ENCODE data around the gene CPN1. TPM values are rescaled to one million over a fixed set of nuclear protein-coding genes. Genes with fewer than 3 reads are reported as not detected.

Gene CPN1
- total RNA-seq, 2 experiments from 2014 or later, result not detected

DNA sequence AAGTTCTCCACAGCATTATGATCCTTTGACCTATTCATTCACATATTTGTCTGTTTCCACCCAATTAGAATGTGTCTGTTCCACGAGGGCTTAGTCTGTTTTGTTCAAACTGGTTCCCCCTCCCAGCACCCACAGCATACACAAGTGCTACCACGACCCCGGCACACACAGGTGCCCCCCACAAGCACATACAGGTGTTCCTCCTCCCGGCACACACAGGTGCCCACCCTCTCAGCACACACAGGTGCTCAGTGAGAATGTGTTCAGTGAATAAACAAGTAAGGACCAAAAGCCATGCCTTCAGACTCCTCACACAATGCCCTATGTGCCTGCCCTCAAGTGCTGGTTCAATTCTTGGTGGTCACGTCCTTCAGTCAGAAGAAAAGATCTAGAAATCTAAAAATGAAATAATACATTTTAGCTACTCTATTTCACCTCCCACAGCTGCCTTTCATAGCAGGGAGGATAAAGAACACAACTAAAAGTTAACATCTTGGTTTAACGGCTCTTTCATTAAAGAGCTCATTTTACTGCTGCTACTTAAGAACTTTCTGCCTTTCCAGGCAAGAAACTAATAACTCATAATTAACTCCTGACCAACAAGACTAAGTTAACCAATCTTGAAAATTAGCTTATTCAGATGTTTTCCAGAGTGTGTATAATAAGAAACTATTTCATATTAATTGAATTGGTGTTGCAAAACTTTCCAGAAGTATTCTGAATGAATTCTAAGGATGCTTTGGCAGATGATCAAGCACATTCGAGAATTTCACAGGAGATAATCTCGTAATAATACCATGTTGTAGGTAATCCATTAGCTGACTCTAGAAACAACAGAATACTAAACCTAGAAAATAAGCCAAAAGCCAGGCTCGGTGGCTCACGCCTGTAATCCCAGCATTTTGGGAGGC is 74.2 kb downstream of the CPN1 start:
- intact Hi-C loops (cut with DNase I, micrococcal nuclease), result loop anchor here (2.0 to 5.0 kb wide), 5 partner anchors 141 to 385 kb away; partner anchors contain the start of genes COX15 (in 1 of the 2), CUTC (in 1 of the 2), ERLIN1 (in 1 of the 2) and SLC25A28 (in 1 of the 2)
- Mint-ChIP-seq H3K4me1 (peaks cover 45% of the 10 kb centered on the region), H3K36me3 (ENCODE audit: low read depth) (no peaks in the 10 kb centered on the region), H3K4me3 (no peak overlapping the region), H3K9me3 (ENCODE audit: low read depth) (no peaks in the 10 kb centered on the region), H3K27me3 (peaks cover 8% of the 10 kb centered on the region), H3K27ac (no peak overlapping the region)
- DNase-seq (no peak), ATAC-seq (no peak)
- POLR2A ChIA-PET, result no interaction called here
- CTCF ChIA-PET, result interaction anchor here (0.8 to 3.3 kb wide), 8 partner anchors 11 to 209 kb away, joined by 3 to 26 read pairs (median 5); no protein-coding TSS in a partner anchor

DNA sequence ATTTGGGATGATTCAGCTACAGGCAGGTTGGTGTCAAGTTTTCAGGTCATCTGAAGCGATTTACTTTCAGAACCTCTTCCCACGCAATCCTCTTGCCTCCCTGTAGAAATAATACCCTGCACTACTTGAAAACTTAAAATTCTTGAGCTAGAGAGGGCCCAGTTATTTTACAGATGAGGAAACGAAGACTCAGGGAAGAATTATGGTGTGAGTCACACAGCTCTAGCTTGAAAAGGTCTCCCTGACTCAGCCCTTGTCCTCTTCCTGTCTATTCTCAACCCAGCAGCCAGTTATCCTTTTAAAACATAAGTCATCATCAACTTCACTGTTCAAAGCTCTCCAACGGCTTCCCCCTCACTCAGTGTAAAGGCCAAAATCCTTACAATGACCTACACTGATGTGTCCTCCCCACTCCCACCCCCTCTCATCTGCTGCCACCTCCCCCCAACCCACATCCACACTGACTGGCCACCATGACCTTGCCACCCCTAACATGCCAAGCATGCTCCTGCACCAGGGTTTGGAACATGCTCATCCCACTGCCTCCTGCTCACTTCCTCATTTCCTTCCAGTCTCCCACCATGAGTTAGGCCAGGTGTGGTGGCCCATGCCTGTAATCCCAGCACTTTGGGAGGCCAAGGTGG is 75.3 kb downstream of the CPN1 start:
- Mint-ChIP-seq H3K36me3 (ENCODE audit: low read depth) (no peaks in the 10 kb centered on the region), H3K27ac (peak overlapping the region; percentile 53), H3K4me1 (peaks cover 45% of the 10 kb centered on the region), H3K4me3 (no peak overlapping the region), H3K9me3 (ENCODE audit: low read depth) (no peaks in the 10 kb centered on the region), H3K27me3 (peaks cover 8% of the 10 kb centered on the region)
- peak; percentile 73 for ATAC-seq
- CTCF ChIA-PET, result interaction anchor here (0.8 to 1.3 kb wide), 10 partner anchors 11 to 274 kb away, joined by 3 to 8 read pairs (median 3); no protein-coding TSS in a partner anchor
- intact Hi-C loops (cut with DNase I, micrococcal nuclease), result loop anchor here (2.0 to 5.0 kb wide), 4 partner anchors 142 to 384 kb away; partner anchors contain the start of genes COX15 (in 1 of the 2), CUTC (in 1 of the 2) and SLC25A28 (in 1 of the 2)
- POLR2A ChIA-PET, result no interaction called here
- DNase-seq, result peak; percentile 26

DNA sequence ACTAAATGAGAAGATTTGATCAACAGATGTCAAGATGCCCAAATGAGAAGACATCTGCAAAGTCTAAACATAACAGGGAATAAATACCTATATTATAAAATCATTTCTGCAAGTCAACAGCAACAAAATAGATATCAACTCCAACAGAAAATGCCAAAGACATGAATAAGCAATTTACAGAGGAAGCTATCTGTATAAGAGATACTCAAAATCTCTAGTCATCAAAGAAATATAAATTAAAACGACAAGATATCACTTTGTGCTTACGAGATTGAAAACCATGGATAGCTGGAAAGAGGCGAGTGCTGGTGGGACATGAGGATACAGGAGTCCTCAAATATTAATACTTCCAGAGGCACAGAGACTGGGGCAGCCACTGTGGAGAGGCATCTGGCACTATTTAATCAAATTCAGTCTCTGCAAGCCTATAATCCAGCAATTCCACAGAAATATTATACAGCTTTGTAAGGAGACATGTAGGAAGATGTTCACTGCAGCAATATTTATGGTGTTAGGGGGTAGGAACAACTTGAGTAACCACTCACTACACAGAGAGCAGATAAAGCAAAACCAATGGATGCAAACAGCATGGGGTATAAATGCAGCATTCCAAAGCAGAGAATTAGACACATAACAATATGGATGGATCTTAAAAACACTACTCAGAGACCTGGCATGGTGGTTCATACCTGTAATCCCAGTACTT is 76.7 kb downstream of the CPN1 start:
- ATAC-seq (no peak), DNase-seq (no peak)
- peaks cover 2% of the 10 kb centered on the region for H3K27me3 Mint-ChIP-seq
- no peaks in the 10 kb centered on the region for H3K36me3 Mint-ChIP-seq (ENCODE audit: low read depth)
- H3K27ac Mint-ChIP-seq, result no peak overlapping the region
- intact Hi-C loops (cut with DNase I, micrococcal nuclease), result loop anchor here (5.0 kb wide), 3 partner anchors 158 to 383 kb away; partner anchors contain the start of genes COX15 (in 1 of the 2), CUTC (in 1 of the 2) and SLC25A28 (in 1 of the 2)
- CTCF ChIA-PET, result interaction anchor here (0.6 to 1.4 kb wide), 4 partner anchors 96 to 273 kb away, joined by 3 read pairs; partner anchors contain the start of genes COX15 and CUTC
- no peaks in the 10 kb centered on the region for H3K9me3 Mint-ChIP-seq (ENCODE audit: low read depth)
- POLR2A ChIA-PET, result no interaction called here
- H3K4me3 Mint-ChIP-seq, result no peak overlapping the region
- peaks cover 37% of the 10 kb centered on the region for H3K4me1 Mint-ChIP-seq

DNA sequence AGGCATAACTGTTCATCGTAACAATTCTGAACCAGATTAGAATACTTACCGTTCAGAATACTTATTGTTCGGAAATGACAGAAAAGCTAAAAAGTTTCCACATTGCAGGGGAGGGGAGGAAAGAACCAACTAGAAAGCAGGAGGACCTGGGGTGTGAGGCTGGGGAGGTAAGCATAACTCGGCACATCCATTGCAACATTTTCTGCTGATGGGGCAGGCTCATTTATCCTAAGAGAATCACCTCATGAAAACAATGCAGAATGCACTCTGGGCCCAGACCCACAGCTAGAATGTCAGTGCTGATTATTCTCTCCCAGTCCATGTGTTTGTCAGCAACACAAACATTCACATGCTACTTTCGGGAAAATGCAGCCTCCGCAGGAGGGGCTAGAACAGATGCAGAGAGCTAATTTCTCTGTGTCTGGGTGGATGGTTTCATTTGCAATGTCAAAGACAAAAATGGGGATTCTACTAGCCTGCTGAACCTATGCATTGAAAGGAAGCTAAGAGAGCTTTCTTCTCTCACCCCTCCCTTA is 81.5 kb downstream of the CPN1 start:
- CTCF ChIA-PET, result interaction anchor here (1.0 to 1.3 kb wide), 2 partner anchors 28 to 46 kb away, joined by 3 to 5 read pairs; no protein-coding TSS in a partner anchor
- POLR2A ChIA-PET, result no interaction called here
- no peak overlapping the region for H3K27ac Mint-ChIP-seq
- no peaks in the 10 kb centered on the region for H3K36me3 Mint-ChIP-seq (ENCODE audit: low read depth)
- H3K4me3 Mint-ChIP-seq, result no peak overlapping the region
- peaks cover 5% of the 10 kb centered on the region for H3K4me1 Mint-ChIP-seq
- no peaks in the 10 kb centered on the region for H3K27me3 Mint-ChIP-seq
- intact Hi-C loops (cut with DNase I, micrococcal nuclease), result no loop called here
- no peak for ATAC-seq
- DNase-seq, result no peak
- H3K9me3 Mint-ChIP-seq (ENCODE audit: low read depth), result no peaks in the 10 kb centered on the region

DNA sequence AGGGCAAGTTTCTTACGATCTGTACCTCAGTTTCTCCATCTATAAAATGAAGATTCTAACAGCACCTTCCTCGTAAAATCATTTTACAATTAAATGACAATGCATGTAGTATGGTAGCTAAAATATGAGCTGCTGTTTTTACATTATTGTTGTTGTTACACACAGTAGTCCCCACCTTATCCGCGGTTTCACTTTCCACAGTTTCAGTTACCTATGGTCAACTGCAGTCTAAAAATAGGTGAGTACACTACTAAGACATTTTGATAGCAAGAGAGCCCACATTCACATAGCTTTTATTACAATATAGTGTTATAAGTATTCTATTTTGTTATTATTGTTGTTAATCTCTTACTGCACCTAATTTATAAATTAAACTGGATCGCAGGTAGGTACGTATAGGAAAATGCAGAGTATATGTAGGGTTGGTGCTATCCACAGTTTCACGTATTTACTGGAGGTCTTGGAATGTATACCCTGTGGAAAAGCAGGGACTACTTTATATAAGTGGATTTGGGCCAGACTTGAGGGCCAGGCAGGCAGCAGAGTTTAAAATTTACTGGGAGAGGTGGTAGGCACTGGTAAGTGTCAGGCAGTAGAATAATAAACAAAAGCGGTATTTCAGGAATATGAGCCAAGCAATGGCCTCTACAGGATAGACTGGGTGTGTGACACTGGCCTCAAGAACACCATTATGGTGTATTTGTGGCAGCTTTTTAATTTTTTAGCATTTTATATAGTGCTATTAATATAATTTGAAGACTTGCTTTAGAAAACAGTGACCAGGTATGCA is 82.2 kb downstream of the CPN1 start:
- CTCF ChIA-PET, result interaction anchor here (1.0 to 1.3 kb wide), 2 partner anchors 28 to 46 kb away, joined by 3 to 5 read pairs; no protein-coding TSS in a partner anchor
- Mint-ChIP-seq H3K9me3 (ENCODE audit: low read depth) (no peaks in the 10 kb centered on the region), H3K4me1 (peaks cover 7% of the 10 kb centered on the region), H3K27ac (no peak overlapping the region), H3K4me3 (no peak overlapping the region), H3K36me3 (ENCODE audit: low read depth) (no peaks in the 10 kb centered on the region), H3K27me3 (no peaks in the 10 kb centered on the region)
- intact Hi-C loops (cut with DNase I, micrococcal nuclease), result no loop called here
- ATAC-seq (no peak), DNase-seq (no peak)
- POLR2A ChIA-PET, result no interaction called here

DNA sequence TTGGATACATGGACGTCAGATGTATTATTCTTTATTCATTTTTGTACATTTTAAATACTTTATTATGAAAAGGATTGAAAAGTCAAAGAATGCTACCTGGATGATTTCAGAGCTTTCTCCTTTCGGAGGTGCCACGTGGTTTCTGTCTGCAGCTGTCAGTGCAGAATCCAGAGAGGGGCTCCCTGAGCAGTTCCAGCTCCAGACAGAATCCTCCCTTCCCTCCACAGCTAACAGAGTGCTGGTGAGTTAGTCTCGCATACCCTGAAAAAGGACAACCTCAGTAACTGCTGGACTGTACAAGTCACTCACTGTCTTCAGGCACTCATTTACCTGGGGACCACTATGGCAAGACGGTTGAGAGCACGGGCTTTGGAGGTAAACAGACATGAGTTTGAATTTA is 82.8 kb downstream of the CPN1 start:
- H3K9me3 Mint-ChIP-seq (ENCODE audit: low read depth), result no peaks in the 10 kb centered on the region
- intact Hi-C loops (cut with DNase I, micrococcal nuclease), result no loop called here
- ATAC-seq, result no peak
- peaks cover 13% of the 10 kb centered on the region for H3K4me1 Mint-ChIP-seq
- no peaks in the 10 kb centered on the region for H3K36me3 Mint-ChIP-seq (ENCODE audit: low read depth)
- H3K27me3 Mint-ChIP-seq, result no peaks in the 10 kb centered on the region
- no peak overlapping the region for H3K4me3 Mint-ChIP-seq
- H3K27ac Mint-ChIP-seq, result no peak overlapping the region
- DNase-seq, result no peak
- ChIA-PET CTCF (no interaction called here), POLR2A (no interaction called here)

DNA sequence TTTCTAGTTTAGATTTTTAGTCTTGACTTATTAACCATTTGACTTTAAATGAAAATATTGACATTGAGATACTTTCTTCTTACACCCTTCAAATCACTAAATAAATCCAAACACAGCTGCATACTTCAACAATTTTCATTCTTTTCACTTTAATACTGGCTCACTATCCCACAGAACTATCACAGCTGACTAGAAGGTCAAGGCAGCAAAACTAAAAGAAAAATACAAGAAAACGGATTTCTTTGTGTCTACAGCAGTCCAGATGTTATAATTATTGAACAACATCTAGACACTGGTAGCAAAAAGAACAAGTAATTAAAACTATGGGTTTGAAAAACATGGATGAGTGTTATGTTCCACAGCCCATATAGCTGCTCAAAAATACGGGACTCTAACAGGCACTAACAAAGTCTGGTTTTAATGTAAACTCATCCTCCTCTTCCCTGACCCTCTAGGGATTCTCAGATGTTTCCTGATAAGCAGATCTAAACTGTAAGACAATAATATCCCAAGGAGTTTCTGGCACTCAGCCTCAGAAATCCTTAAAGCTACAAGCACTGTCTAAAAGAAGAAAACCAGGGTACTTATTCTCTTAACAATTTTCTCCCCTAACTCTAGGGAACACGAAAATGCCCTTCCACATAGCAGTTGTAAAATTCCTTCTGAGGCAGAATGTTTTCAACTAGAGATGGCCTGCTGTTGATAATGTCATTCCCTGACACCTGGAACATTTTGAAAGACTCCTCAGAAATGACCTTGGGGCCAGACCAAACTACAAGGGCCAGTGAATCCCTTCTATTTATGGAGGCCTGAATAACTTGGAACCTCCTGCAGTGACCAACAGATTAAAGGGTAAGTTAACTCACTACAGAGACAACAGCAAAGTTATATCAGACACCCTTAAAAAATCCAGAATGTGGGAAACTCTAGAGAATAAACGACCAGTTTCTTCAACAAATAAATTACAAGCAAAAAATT is 84.7 kb downstream of the CPN1 start:
- H3K4me3 Mint-ChIP-seq, result no peak overlapping the region
- POLR2A ChIA-PET, result no interaction called here
- H3K27me3 Mint-ChIP-seq, result no peaks in the 10 kb centered on the region
- H3K27ac Mint-ChIP-seq, result no peak overlapping the region
- no peaks in the 10 kb centered on the region for H3K36me3 Mint-ChIP-seq (ENCODE audit: low read depth)
- DNase-seq, result no peak
- no peak for ATAC-seq
- intact Hi-C loops (cut with DNase I, micrococcal nuclease), result no loop called here
- peaks cover 14% of the 10 kb centered on the region for H3K4me1 Mint-ChIP-seq
- no peaks in the 10 kb centered on the region for H3K9me3 Mint-ChIP-seq (ENCODE audit: low read depth)
- CTCF ChIA-PET, result interaction anchor here (1.0 kb wide), 1 partner anchor 11 kb away, joined by 4 read pairs; no protein-coding TSS in a partner anchor

DNA sequence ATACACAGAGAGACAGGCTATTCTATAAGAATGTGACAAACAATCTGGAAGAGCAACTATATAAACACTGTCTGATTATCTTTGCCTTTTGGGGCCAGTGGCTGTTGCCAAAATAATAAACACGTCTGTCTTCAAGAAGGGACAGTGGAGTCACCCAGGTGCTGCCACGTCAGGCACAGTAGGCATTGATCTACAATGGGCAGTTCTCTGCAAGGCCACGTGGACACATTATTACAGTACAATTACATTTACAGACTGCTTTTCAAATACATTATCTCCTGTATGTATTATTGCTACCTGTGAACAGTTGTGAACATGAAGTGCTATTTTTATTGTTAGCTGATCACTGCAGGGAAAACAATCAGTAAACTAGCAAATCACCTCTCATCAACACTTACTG is 86.0 kb downstream of the CPN1 start:
- Mint-ChIP-seq H3K36me3 (ENCODE audit: low read depth) (no peaks in the 10 kb centered on the region), H3K4me3 (no peak overlapping the region), H3K9me3 (ENCODE audit: low read depth) (no peaks in the 10 kb centered on the region), H3K27ac (no peak overlapping the region), H3K4me1 (peaks cover 14% of the 10 kb centered on the region), H3K27me3 (no peaks in the 10 kb centered on the region)
- DNase-seq, result no peak
- ChIA-PET CTCF (interaction anchor here (1.0 to 2.8 kb wide), 4 partner anchors 11 to 14 kb away, joined by 3 to 9 read pairs (median 4); partner anchors contain the start of gene DNMBP), POLR2A (no interaction called here)
- intact Hi-C loops (cut with DNase I, micrococcal nuclease), result no loop called here
- no peak for ATAC-seq

DNA sequence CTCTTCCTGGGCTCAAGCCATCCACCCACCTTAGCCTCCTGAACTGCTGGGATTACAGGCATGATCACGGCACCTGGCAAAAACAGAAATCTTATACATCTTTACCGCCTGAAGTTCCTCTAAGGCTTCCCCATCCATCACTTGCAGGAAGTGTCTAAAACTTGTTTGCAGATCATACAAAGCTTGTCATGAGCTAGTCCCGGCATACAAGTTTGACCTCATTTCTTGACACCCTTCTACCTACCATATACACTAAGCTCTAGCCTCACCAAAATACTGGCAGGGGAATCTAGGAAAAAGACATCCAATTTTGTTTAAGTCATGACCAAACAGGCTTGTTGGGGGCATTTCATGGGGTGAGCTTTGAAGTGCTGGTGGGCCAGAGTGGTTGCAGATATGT is 86.4 kb downstream of the CPN1 start:
- H3K27ac Mint-ChIP-seq, result no peak overlapping the region
- POLR2A ChIA-PET, result no interaction called here
- H3K4me1 Mint-ChIP-seq, result peaks cover 14% of the 10 kb centered on the region
- intact Hi-C loops (cut with DNase I, micrococcal nuclease), result no loop called here
- no peak overlapping the region for H3K4me3 Mint-ChIP-seq
- no peaks in the 10 kb centered on the region for H3K9me3 Mint-ChIP-seq (ENCODE audit: low read depth)
- no peaks in the 10 kb centered on the region for H3K27me3 Mint-ChIP-seq
- CTCF ChIA-PET, result interaction anchor here (1.3 to 2.8 kb wide), 4 partner anchors 11 to 149 kb away, joined by 3 to 9 read pairs (median 6); partner anchors contain the start of gene DNMBP
- DNase-seq (no peak), ATAC-seq (no peak)
- H3K36me3 Mint-ChIP-seq (ENCODE audit: low read depth), result no peaks in the 10 kb centered on the region
